Vagina (tissue), 2 donors: ENCODE data around the gene HLA-B. TPM values are rescaled to one million over a fixed set of nuclear protein-coding genes. Genes with fewer than 3 reads are reported as not detected.

Experiments used
- DNase-seq, 2 donors: peaks; one replicate each; pipeline ENCODE4 v3.0.0-alpha.2; 2017; ENCODE audit errors: extremely low spot score in 2 of 2
- H3K27ac ChIP-seq: fragments of 200-600 bp; sonication (generic); one replicate; pipeline ENCODE4 v1.5.1; 2019
- H3K27me3 ChIP-seq: fragments of 200-600 bp; sonication (generic); one replicate; pipeline ENCODE4 v1.5.1; 2019
- H3K36me3 ChIP-seq, 2 donors: fragments of 200-600 bp; sonication (generic); one replicate each; pipeline ENCODE4 v1.5.1; 2017 to 2019
- H3K4me1 ChIP-seq: fragments of 200-600 bp; sonication (generic); one replicate; pipeline ENCODE4 v1.5.1; 2019
- H3K4me3 ChIP-seq, 2 donors: fragments of 200-600 bp; sonication (generic); 1 replicate in 1 of 2; 2 replicates in 1 of 2; pipeline ENCODE4 v1.5.1; 2016 to 2019
- H3K9me3 ChIP-seq: fragments of 200-600 bp; sonication (generic); one replicate; pipeline ENCODE4 v1.5.1; 2019
- CTCF ChIP-seq, 3 experiments: fragments of 450-650 bp in 2 of 3; fragments of 200-600 bp in 1 of 3; sonication (generic) in 1 of 3; IDR thresholded peaks; one replicate each; pipeline ENCODE4 v1.5.1; 2017 to 2019; ENCODE audit warnings: antibody characterized with exemption in 3 of 3, mild to moderate bottlenecking in 2 of 3, moderate library complexity in 2 of 3
- POLR2A ChIP-seq, 2 donors: fragments of 450-650 bp; IDR thresholded peaks; one replicate each; pipeline ENCODE4 v1.6.1; 2017; ENCODE audit warnings: antibody characterized with exemption in 2 of 2, mild to moderate bottlenecking in 2 of 2, moderate library complexity in 2 of 2
- POLR2AphosphoS5 ChIP-seq, 2 donors: sonication (generic); formaldehyde crosslinking; IDR thresholded peaks; one replicate each; pipeline ENCODE4 v1.9.0; 2017; ENCODE audit warnings: antibody characterized with exemption in 2 of 2, mild to moderate bottlenecking in 2 of 2, low read depth in 1 of 2; ENCODE audit not compliant: insufficient read depth in 1 of 2
- intact Hi-C: fragments of 100-400 bp; cut with DNase I; formaldehyde crosslinking; loops from one replicate; pipeline ENCODE4 v1.15.1; 2023
- total RNA-seq: library from RNA; depleted of rRNA; stranded (reverse); fragments of >200 nt; gene quantifications from one replicate; pipeline ENCODE4 v1.2.3, GENCODE V29; 2016

HLA-B gene
- total RNA-seq, 1 donor from 2014 or later: 921 TPM

- no peaks in the 10 kb centered on the region for H3K36me3 ChIP-seq
- intact Hi-C loops: no loop called here
- H3K27ac ChIP-seq: no peak overlapping the region
- no peak overlapping the region for H3K4me3 ChIP-seq
- H3K9me3 ChIP-seq: no peaks in the 10 kb centered on the region
- DNase-seq: no peak
- no peaks in the 10 kb centered on the region for H3K27me3 ChIP-seq
- TF ChIP-seq CTCF (IDR thresholded peaks at IDR 0.05): no peak
- no peaks in the 10 kb centered on the region for H3K4me1 ChIP-seq
Observed at GRCh38 chr6:31386977-31387376, 30.0 kb upstream of the HLA-B start.

GRCh38 chr6:31386099-31386498, 29.1 kb upstream of the HLA-B start:
- intact Hi-C loops: no loop called here

GRCh38 chr6:31385041-31385440, 28.1 kb upstream of the HLA-B start:
- TF ChIP-seq POLR2A (IDR thresholded peaks at IDR 0.05): no peak
- no peak for TF ChIP-seq CTCF (IDR thresholded peaks at IDR 0.05)
- TF ChIP-seq POLR2AphosphoS5 (IDR thresholded peaks at IDR 0.05; ENCODE audit: insufficient read depth in 1 of 2, low read depth in 1 of 2): no peak
- H3K36me3 ChIP-seq: no peaks in the 10 kb centered on the region
- no peak overlapping the region for H3K4me3 ChIP-seq
- no peak for DNase-seq
- no peaks in the 10 kb centered on the region for H3K9me3 ChIP-seq
- H3K4me1 ChIP-seq: no peaks in the 10 kb centered on the region
- H3K27ac ChIP-seq: no peak overlapping the region
- intact Hi-C loops: no loop called here
- no peaks in the 10 kb centered on the region for H3K27me3 ChIP-seq

More at GRCh38 chr6:31386099-31386498, 29.1 kb upstream of the HLA-B start:
- no peak overlapping the region for H3K27ac ChIP-seq
- no peak for DNase-seq
- TF ChIP-seq CTCF (IDR thresholded peaks at IDR 0.05): no peak
- TF ChIP-seq POLR2AphosphoS5 (IDR thresholded peaks at IDR 0.05; ENCODE audit: insufficient read depth in 1 of 2, low read depth in 1 of 2): no peak
- TF ChIP-seq POLR2A (IDR thresholded peaks at IDR 0.05): no peak
- no peaks in the 10 kb centered on the region for H3K27me3 ChIP-seq
- H3K36me3 ChIP-seq: no peaks in the 10 kb centered on the region
- H3K4me1 ChIP-seq: no peaks in the 10 kb centered on the region
- no peak overlapping the region for H3K4me3 ChIP-seq
- H3K9me3 ChIP-seq: no peaks in the 10 kb centered on the region

GRCh38 chr6:31383149-31383548, 26.2 kb upstream of the HLA-B start:
- Histone ChIP-seq H3K4me3 (no peak overlapping the region), H3K36me3 (no peaks in the 10 kb centered on the region), H3K27ac (no peak overlapping the region), H3K9me3 (no peaks in the 10 kb centered on the region), H3K4me1 (no peaks in the 10 kb centered on the region), H3K27me3 (no peaks in the 10 kb centered on the region)
- TF ChIP-seq POLR2A (IDR thresholded peaks at IDR 0.05) (no peak), CTCF (IDR thresholded peaks at IDR 0.05) (no peak), POLR2AphosphoS5 (IDR thresholded peaks at IDR 0.05; ENCODE audit: insufficient read depth in 1 of 2, low read depth in 1 of 2) (no peak)
- intact Hi-C loops: no loop called here
- no peak for DNase-seq

- intact Hi-C loops: no loop called here
- H3K27me3 ChIP-seq: no peaks in the 10 kb centered on the region
- no peaks in the 10 kb centered on the region for H3K36me3 ChIP-seq
- no peaks in the 10 kb centered on the region for H3K9me3 ChIP-seq
- no peak for DNase-seq
- H3K27ac ChIP-seq: no peak overlapping the region
- no peak for TF ChIP-seq CTCF (IDR thresholded peaks at IDR 0.05)
- TF ChIP-seq POLR2AphosphoS5 (IDR thresholded peaks at IDR 0.05; ENCODE audit: insufficient read depth in 1 of 2, low read depth in 1 of 2): no peak
- TF ChIP-seq POLR2A (IDR thresholded peaks at IDR 0.05): no peak
- H3K4me3 ChIP-seq: no peak overlapping the region
- H3K4me1 ChIP-seq: no peaks in the 10 kb centered on the region
Observed at GRCh38 chr6:31381666-31382065, 24.7 kb upstream of the HLA-B start.
